Measurements from ENCODE around the gene SLC12A8. TPM values are rescaled to one million over a fixed set of nuclear protein-coding genes. Genes with fewer than 3 reads are reported as not detected.

SLC12A8 gene
- total and polyA plus RNA-seq, 5 donors: 0.52 to 1.7 (median 1.1) TPM

DNA sequence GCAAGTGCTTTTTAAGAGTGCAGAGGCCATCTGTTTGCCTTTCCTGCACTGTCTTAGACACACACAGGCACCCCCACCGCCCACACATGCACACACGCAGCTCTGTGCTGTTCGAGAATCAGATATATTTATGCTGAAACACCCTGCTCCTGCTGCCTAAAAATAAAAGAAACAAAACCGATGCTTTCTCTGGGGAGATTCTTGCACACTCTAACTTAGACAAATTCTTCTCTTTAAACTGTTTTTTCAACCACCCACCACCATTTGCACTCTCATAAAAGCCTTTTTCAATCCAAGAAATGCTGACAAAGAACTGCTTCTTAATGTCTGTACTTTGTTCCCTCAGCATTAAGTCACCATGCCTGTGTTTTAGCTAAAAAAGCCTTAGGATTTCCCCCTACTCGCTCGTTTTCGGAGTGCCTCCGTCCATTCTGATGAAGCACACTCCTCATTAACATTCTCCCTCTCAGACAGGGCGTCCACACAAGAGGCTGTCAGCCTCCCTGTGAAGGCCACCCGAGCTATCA, 26.2 kb downstream of the SLC12A8 start:
- Histone ChIP-seq H3K4me1 (ENCODE audit: control insufficient read depth, insufficient read depth, low read length) (peaks cover 3% of the 10 kb centered on the region), H3K27me3 (ENCODE audit: control insufficient read depth, insufficient read depth) (no peaks in the 10 kb centered on the region), H3K27ac (ENCODE audit: low read length) (no peak overlapping the region), H3K9me3 (ENCODE audit: control insufficient read depth, low read length) (no peaks in the 10 kb centered on the region), H3K4me3 (ENCODE audit: low read length) (no peak overlapping the region)
- ATAC-seq: no peak
- 56% methylated on average over 10 of the region's 10 CpGs for WGBS
- no peak for DNase-seq
- intact Hi-C loops (cut with DNase I): no loop called here

DNA sequence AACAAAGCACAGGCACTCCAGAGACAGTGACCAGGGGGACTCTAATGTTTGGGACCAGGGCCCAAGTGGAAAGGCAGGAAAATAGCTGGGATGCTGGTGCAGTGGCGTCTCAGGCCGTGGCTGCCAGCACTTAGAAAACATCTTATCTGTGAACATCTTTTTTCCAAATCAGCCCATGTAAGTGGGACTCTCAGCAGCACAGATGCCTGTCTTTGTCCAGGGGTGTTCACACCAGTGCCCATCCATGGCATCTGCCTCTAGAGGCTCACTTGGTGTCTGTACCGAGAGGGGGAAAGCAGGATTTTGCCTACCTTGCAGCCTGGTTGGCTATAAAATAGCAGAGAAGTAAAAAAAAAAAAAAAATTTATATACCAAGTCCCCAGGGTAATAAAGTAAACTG, 26.7 kb downstream of the SLC12A8 start:
- intact Hi-C loops (cut with DNase I): no loop called here
- 77% methylated on average over 3 of the region's 3 CpGs for WGBS
- no peak overlapping the region for H3K4me3 ChIP-seq (ENCODE audit: low read length)
- peaks cover 3% of the 10 kb centered on the region for H3K4me1 ChIP-seq (ENCODE audit: control insufficient read depth, insufficient read depth, low read length)
- H3K27ac ChIP-seq (ENCODE audit: low read length): no peak overlapping the region
- DNase-seq (no peak), ATAC-seq (no peak)
- H3K27me3 ChIP-seq (ENCODE audit: control insufficient read depth, insufficient read depth): no peaks in the 10 kb centered on the region
- no peaks in the 10 kb centered on the region for H3K9me3 ChIP-seq (ENCODE audit: control insufficient read depth, low read length)

DNA sequence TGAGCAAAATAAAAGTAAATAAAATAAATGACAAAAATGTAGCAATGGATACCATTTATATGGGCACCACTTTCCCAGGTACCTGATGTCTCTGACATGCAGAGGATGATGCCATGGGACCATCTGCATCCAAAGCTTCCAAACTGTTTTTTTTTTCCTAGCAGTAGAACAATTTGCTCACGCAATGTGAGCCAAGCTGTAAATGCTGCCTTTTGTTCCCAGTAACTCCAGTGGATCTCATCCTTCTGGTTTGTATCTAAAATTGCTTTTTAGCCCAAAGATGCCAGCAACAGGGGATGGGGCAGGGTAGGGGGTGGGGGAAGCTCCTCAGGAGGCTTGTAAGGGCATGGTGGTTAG, 32.7 kb downstream of the SLC12A8 start:
- no peak for ATAC-seq
- no peak overlapping the region for H3K4me3 ChIP-seq (ENCODE audit: low read length)
- no peaks in the 10 kb centered on the region for H3K27me3 ChIP-seq (ENCODE audit: control insufficient read depth, insufficient read depth)
- DNase-seq: no peak
- 75% methylated on average over 1 of the region's 1 CpG for WGBS
- no peak overlapping the region for H3K27ac ChIP-seq (ENCODE audit: low read length)
- no peaks in the 10 kb centered on the region for H3K9me3 ChIP-seq (ENCODE audit: control insufficient read depth, low read length)
- intact Hi-C loops (cut with DNase I): no loop called here
- no peaks in the 10 kb centered on the region for H3K4me1 ChIP-seq (ENCODE audit: control insufficient read depth, insufficient read depth, low read length)

DNA sequence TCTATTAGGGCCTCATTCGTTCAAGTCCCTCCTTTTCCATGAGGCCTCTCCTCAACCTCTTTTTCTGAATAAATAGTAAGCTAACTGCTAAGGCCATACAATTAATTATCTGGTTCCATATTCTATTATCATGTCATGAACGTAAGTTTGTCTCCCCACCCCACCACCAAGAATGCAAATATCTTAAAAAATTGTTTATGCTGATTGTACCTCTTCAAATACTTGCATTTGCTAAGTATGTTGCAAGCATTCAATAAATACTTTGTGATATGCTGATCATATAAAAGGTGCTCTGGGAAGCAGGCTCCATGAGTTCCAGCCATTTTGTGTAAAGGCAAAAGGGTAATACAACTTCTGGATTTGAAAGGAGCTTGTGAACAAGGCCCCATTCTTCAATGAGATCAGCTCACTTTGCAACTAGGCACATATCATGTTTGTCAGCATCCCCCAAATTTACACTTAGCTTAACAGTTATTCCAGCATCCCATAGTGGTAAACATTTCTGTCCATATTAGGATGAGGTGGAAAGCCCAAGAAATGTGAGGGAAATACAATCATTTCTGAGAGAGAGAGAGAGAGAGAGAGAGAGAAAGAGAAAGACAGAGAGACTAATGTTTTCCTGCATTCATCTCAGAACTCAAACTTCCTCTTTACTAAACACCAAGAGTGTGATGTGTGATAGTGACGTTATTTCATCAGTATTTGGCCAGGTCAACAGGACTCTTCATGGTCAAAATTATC, 33.2 kb downstream of the SLC12A8 start:
- no peak overlapping the region for H3K27ac ChIP-seq (ENCODE audit: low read length)
- DNase-seq (no peak), ATAC-seq (no peak)
- H3K9me3 ChIP-seq (ENCODE audit: control insufficient read depth, low read length): no peaks in the 10 kb centered on the region
- no peak overlapping the region for H3K4me3 ChIP-seq (ENCODE audit: low read length)
- intact Hi-C loops (cut with DNase I): no loop called here
- H3K27me3 ChIP-seq (ENCODE audit: control insufficient read depth, insufficient read depth): no peaks in the 10 kb centered on the region
- no peaks in the 10 kb centered on the region for H3K4me1 ChIP-seq (ENCODE audit: control insufficient read depth, insufficient read depth, low read length)
- 76% methylated on average over 3 of the region's 3 CpGs for WGBS

DNA sequence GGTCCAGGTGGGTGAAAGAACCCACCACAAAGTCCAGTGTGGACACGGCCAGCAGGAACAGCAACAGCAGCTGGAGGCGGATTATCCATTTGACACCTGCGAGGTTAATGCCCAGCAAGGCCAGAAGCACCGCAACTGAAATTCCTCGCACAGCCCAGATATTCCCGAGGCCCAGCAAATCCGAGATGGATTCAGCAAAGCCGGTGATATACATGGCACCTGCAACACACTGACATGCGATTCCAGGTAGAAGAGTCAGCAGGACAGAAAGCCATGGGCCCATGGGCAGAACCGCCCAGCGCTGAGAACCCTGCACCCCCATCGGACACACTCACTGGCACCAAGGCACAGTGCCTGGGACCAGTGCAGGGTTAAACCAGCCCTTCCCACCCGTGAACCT, 34.8 kb downstream of the SLC12A8 start:
- WGBS: 97% methylated on average over 13 of the region's 13 CpGs
- H3K9me3 ChIP-seq (ENCODE audit: control insufficient read depth, low read length): no peaks in the 10 kb centered on the region
- ATAC-seq (no peak), DNase-seq (no peak)
- H3K27ac ChIP-seq (ENCODE audit: low read length): no peak overlapping the region
- intact Hi-C loops (cut with DNase I): no loop called here
- H3K27me3 ChIP-seq (ENCODE audit: control insufficient read depth, insufficient read depth): no peaks in the 10 kb centered on the region
- H3K4me3 ChIP-seq (ENCODE audit: low read length): no peak overlapping the region
- H3K4me1 ChIP-seq (ENCODE audit: control insufficient read depth, insufficient read depth, low read length): no peaks in the 10 kb centered on the region

DNA sequence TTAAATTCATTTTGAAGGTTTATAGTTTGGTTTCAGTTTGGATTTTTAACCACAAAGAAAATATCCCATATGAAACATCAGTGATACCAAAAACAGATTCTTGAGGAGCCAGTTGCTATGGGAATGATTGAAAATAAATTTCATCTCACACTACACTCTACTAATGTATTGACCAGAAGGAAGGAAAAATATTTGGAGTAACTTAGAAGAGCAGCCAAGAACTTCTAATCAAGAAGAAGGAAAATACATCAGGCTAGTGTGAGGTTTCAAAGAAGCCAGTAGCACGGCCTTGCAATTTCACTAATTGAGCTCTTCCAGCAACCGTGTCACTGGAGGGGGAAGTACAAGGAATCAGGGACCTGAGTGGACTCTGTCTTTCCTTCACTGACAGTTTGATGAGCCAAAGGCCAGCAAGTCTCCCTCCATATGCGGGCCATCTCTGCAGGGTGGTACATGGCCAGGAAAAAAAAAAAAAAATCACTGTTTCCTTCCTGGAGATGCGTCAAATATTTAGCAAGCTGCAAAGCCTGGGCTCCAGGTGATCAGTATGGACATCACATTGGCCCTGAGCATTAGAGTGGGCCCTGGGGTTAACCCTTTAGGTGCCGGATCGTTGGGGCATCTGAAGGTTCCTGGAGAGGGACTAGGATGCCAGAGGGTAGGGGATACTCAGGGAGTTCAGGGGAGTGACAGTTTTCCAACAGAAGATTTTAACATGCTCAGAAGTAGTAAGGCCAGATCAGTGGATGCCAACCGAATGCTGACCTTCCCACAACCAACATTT, 37.1 kb downstream of the SLC12A8 start:
- no peak overlapping the region for H3K27ac ChIP-seq (ENCODE audit: low read length)
- intact Hi-C loops (cut with DNase I): no loop called here

DNA sequence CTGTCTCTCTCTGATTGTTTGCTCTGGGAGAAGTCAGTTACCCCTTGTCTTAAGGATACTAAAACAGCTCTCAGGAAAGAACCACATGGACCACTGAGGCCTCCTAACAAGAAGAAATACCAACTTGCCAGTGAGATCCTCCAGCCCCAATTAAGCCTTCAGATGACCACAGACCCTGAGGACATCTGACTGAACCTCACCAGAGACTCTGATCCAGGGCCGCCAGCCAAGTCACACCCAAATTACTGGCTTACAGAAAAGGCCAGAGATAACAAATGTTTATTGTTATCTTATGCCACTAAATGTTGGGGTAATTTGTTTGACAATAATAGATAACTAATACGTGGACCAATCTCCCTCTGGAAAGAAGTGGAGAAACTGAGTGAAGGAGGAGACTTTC, 40.2 kb downstream of the SLC12A8 start:
- DNase-seq (no peak), ATAC-seq (no peak)
- no peak overlapping the region for H3K4me3 ChIP-seq (ENCODE audit: low read length)
- H3K27me3 ChIP-seq (ENCODE audit: control insufficient read depth, insufficient read depth): no peaks in the 10 kb centered on the region
- 86% methylated on average over 2 of the region's 2 CpGs for WGBS
- intact Hi-C loops (cut with DNase I): no loop called here
- no peaks in the 10 kb centered on the region for H3K4me1 ChIP-seq (ENCODE audit: control insufficient read depth, insufficient read depth, low read length)
- no peak overlapping the region for H3K27ac ChIP-seq (ENCODE audit: low read length)
- no peaks in the 10 kb centered on the region for H3K9me3 ChIP-seq (ENCODE audit: control insufficient read depth, low read length)

More for the DNA sequence above, 37.1 kb downstream of the SLC12A8 start:
- no peaks in the 10 kb centered on the region for H3K4me1 ChIP-seq (ENCODE audit: control insufficient read depth, insufficient read depth, low read length)
- no peaks in the 10 kb centered on the region for H3K9me3 ChIP-seq (ENCODE audit: control insufficient read depth, low read length)
- ATAC-seq (no peak), DNase-seq (no peak)
- no peaks in the 10 kb centered on the region for H3K27me3 ChIP-seq (ENCODE audit: control insufficient read depth, insufficient read depth)
- WGBS: 80% methylated on average over 7 of the region's 7 CpGs
- no peak overlapping the region for H3K4me3 ChIP-seq (ENCODE audit: low read length)

DNA sequence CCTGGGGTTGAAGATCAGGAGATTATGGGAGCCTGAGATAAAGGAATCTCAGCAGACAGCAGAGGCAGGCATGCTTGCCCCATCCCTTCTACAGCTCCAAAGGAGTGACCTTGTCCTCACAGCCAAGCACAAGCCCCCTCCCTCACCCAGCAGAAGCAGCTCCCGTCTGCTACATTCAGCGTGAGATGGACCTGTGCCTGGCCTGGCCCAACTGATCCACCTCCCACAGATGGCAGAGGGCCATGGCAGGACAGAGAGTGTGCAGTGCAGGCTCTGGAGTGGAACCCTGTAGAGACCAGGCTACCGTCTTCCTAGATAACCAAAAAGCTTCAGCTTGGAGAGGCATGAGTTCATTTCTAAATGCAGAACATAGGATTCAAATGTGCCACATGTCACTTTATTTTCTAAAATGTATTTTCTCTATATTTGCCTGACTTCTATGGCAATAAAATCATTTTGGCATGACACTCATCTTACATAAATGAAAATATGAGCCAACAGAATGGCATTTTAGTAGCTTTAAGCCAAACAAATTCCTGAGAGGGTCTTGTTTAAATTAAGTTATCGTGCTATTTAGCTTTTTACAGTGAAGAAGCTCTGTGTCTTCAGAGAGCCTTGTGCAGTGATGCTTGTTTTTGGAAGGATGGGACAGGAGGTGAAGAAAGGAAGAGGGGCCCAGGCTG, 43.7 kb downstream of the SLC12A8 start:
- DNase-seq (no peak), ATAC-seq (no peak)
- Histone ChIP-seq H3K4me3 (ENCODE audit: low read length) (no peak overlapping the region), H3K4me1 (ENCODE audit: control insufficient read depth, insufficient read depth, low read length) (no peaks in the 10 kb centered on the region), H3K27ac (ENCODE audit: low read length) (no peak overlapping the region), H3K9me3 (ENCODE audit: control insufficient read depth, low read length) (no peaks in the 10 kb centered on the region), H3K27me3 (ENCODE audit: control insufficient read depth, insufficient read depth) (no peaks in the 10 kb centered on the region)
- 62% methylated on average over 4 of the region's 4 CpGs for WGBS
- intact Hi-C loops (cut with DNase I): loop anchor here (5.0 to 10.0 kb wide), 5 partner anchors 172 to 244 kb away; no protein-coding TSS in a partner anchor

DNA sequence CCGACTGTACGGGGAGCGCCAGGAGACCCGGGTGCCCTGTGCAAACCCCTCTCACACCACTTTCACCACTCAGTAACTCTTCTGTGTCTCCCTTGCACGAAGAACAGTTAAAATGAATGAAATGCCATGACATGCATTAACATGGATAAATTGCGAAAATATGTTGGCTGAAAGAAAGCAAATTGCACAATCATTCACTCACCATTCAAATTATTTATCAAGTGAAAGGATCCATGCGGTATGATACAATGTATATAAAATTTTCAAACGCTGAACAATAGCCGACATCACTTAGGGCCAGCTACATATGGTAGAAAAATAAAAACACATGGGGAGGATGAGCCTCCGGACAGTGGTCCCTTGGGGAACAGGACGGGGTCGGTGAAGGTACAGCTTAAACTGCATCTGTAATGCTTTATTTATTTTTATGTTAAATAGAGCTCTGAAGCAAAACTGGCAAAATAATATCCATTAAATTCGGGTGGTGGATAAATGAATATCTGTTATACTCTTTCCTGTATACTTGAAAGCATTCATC, 45.9 kb downstream of the SLC12A8 start:
- 82% methylated on average over 13 of the region's 13 CpGs for WGBS
- intact Hi-C loops (cut with DNase I): loop anchor here (5.0 to 10.0 kb wide), 5 partner anchors 169 to 242 kb away; no protein-coding TSS in a partner anchor
- no peak for ATAC-seq
- no peak overlapping the region for H3K27ac ChIP-seq (ENCODE audit: low read length)
- no peak for DNase-seq
- peaks cover 3% of the 10 kb centered on the region for H3K4me1 ChIP-seq (ENCODE audit: control insufficient read depth, insufficient read depth, low read length)
- H3K9me3 ChIP-seq (ENCODE audit: control insufficient read depth, low read length): no peaks in the 10 kb centered on the region
- H3K4me3 ChIP-seq (ENCODE audit: low read length): no peak overlapping the region
- no peaks in the 10 kb centered on the region for H3K27me3 ChIP-seq (ENCODE audit: control insufficient read depth, insufficient read depth)

DNA sequence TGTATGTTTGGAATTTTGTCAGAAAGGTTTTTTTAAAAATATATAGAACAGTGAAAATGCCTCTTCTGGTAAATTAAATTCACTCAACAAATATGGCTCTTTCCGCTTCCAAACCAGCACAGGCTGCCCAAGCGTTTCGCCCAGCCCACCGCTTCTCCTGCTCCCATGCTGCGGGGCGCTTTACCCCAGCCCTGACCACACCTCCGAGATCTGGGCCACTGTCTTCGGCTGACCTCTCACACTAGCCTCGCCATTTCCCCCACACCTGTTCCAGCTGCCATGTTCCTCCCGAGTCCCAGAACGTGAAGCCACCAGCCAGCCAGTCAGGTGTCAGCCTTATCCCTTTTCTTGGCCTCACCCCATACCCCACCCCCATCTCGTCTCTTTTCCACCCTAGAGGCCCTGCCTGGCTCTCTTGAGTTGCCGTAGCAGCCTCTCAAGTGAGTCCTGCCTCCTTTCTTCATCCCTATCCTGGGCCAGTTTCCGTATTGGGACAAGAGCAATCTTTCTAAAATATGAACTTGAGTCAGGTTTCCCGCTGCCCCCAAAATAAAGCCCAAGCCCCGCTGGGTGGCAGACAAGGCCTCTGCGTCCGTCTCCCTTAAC, 46.5 kb downstream of the SLC12A8 start:
- Histone ChIP-seq H3K27ac (ENCODE audit: low read length) (no peak overlapping the region), H3K27me3 (ENCODE audit: control insufficient read depth, insufficient read depth) (no peaks in the 10 kb centered on the region), H3K9me3 (ENCODE audit: control insufficient read depth, low read length) (no peaks in the 10 kb centered on the region), H3K4me3 (ENCODE audit: low read length) (no peak overlapping the region), H3K4me1 (ENCODE audit: control insufficient read depth, insufficient read depth, low read length) (peaks cover 3% of the 10 kb centered on the region)
- ATAC-seq (no peak), DNase-seq (no peak)
- intact Hi-C loops (cut with DNase I): loop anchor here (5.0 to 10.0 kb wide), 5 partner anchors 169 to 241 kb away; no protein-coding TSS in a partner anchor
- 90% methylated on average over 18 of the region's 18 CpGs for WGBS

Data from right cardiac atrium (tissue), 5 donors.